ENCODE measurements around the gene MCF2.

GRCh38 chrX:139736151-139736550 is 28.2 kb upstream of the MCF2 start:
- TF ChIP-seq CTCF (IDR thresholded peaks at IDR 0.05) (no peak), EZH2 (IDR thresholded peaks at IDR 0.05; ENCODE audit: borderline replicate concordance, insufficient read depth, low read depth, low read length, poor library complexity, severe bottlenecking) (no peak)
